ENCODE results near the gene BCKDHB.
"Not testable (repeated sequence)": the region's sequence is repeated elsewhere in the genome, so short reads cannot be mapped to it uniquely, and the experiment has no call there.

Gene BCKDHB

DNA sequence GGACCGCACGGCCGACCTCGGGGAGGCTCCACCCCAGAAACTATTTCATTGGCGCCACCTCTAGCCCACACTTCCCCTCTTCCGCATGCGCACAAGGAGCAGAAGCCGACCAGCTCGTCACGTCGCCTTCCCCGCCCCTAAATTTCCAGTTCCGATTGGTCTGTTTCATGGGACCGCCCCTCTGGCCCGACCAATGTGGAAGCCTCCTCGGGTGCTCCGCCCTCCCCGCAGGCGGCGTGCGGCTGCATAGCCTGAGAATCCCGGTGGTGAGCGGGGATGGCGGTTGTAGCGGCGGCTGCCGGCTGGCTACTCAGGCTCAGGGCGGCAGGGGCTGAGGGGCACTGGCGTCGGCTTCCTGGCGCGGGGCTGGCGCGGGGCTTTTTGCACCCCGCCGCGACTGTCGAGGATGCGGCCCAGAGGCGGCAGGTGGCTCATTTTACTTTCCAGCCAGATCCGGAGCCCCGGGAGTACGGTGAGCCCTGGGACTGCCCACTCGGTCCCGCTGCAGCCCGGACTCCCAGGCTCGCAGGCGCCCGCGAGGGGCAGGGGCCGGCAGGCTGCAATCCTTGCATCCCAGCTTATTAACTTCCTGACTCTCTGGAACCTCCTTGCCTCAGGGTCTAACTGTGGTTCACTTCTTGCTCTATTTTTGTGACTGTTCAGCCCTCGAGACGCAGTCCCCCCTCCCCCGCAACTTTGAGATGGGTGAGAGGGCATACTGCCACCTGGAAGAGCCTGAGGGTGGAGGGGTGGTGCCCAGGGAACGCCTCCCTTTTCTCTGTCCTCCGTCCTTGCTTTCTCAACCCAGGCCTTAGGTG, at the start of gene BCKDHB:
Gene BCKDHB (plus strand): TSS at position 254 of the 818 bp plus-strand sequence. CDS start 23 bp downstream, at position 277.
- in situ Hi-C loops (cut with MboI; ENCODE audit: low sequenced_read_pairs): no loop called here

DNA sequence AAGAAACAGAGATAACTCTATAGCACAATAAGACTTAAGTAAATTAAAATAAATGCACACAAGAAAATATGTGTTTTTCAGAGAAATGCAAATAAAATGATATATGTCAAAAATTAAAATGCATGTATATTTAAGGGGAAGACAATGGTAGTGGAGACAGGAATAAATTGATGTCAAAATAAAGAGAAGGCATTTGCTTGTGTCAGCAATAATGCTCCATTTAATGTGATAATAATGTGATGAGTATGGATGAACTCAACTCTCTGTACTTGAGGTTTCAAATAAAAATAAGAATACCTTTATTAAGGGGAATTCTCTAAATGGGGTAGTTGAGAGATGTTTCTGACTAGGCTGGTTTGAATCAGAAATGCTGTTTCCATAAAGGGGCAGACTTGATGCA, 45.7 kb upstream of the BCKDHB start:
- in situ Hi-C loops (cut with MboI; ENCODE audit: low sequenced_read_pairs): no loop called here

DNA sequence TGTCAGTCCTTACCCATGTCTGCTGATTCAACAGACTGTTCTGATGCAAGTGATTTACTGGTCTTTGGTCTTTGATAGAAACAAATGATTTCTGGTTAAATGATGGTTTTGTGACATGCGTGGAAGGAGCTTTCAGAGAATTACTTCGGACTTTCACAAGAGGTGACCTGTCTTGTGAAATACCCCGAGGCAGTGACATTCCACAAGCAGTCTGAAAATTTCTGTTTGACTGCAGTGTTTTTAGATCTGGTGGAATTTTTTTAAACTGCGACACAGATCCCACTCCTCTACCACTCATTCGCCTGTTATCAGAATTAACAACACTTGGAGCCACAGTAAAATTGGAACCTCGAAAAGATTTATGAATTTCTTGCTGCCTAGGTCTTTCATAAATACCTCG, 38.3 kb upstream of the BCKDHB start:
- in situ Hi-C loops (cut with MboI; ENCODE audit: low sequenced_read_pairs): not testable (repeated sequence)

DNA sequence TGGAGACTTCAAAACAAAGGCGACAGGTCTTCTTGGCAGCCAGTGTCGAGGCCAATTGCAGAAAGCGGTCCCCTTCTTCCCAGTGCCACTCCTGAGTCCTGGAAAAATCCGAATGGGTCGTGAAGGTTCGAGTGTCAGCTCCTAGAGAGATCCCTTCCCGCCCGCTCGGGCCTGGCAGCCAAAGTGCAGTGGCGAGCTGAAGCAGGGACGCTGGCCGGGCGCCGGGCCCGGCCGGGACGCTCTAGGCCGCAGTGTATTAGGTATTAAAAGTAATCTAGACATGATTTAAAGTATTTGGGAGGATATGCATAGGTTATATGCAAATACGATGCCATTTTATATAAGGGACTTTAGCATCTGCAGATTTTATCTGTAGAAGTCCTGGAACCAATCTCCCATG, 36.0 kb upstream of the BCKDHB start:
- in situ Hi-C loops (cut with MboI; ENCODE audit: low sequenced_read_pairs): not testable (repeated sequence)

DNA sequence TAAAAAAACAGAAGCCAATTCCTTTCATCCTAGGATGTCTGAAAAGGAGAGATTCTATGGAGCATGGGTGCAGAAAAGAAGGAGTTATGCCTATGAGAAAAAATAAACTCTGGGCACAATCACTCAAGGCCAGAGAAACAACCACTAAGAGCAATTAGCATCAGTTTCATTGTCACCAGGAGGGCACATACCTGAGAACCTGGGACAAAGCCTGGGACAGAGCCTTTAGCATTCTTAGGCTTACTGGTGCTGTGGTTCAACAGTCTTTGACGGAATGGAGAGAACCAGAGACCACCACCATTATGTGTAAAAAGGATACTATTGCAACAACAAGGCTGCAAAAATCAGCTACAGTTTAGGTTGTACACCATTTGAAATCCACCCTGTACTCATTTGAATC, 29.4 kb upstream of the BCKDHB start:
- in situ Hi-C loops (cut with MboI; ENCODE audit: low sequenced_read_pairs): no loop called here

DNA sequence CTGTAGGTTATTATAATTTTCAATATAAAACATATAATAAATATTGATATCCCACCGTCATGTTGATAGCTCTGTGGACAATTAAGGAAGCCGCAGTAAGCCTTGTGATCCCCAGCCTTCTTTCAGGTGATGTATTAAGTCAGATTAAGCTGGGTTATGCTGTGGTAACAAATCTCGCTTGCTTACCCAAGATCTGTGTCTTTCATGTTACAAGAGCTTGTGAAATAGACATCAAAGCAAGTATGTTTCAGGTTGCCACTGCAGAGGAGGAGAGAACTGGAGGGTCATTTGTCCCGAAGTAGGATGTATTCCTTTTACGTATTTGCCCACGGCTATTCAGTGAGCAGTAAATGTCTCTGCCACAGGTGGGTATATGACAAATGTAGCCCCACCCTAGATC, 17.8 kb upstream of the BCKDHB start:
- in situ Hi-C loops (cut with MboI; ENCODE audit: low sequenced_read_pairs): no loop called here

DNA sequence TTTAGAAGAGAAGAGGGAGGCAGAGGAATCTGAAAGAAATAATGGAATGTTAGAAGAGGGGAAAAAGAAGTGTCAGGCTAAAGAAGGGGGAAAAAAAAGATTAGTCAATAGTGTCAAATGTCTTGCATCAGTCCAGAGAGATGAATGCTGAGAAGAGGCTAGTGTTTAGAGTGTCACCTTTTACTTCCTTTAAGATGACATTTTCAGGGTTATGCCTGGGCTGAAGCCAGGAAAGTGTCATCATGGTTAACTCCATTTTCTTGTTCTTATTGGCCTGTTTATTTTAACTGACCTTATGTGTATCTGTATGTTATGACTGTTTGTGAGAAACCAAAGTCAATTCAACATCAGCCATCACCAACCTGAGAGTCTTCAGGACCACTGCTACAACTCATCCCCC, 15.0 kb upstream of the BCKDHB start:
- in situ Hi-C loops (cut with MboI; ENCODE audit: low sequenced_read_pairs): no loop called here

DNA sequence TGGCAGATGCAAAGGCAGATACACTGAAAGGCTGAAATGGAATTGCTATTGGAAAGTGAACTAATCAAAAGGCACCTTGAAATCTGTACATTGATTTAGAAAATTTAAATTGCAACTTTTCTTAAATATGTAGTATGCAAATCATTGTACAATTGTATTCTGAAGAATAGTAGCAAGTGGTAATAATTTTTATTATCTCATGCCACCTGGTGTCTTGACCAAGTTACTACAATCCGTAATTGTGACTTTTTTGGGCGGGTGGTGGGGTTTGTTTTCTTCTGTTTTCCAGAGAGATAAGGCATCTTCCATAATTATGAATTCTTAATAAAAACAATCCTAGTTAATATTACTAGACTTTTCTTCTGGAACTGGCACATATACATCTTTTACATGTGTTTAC, 12.5 kb upstream of the BCKDHB start:
- in situ Hi-C loops (cut with MboI; ENCODE audit: low sequenced_read_pairs): no loop called here

DNA sequence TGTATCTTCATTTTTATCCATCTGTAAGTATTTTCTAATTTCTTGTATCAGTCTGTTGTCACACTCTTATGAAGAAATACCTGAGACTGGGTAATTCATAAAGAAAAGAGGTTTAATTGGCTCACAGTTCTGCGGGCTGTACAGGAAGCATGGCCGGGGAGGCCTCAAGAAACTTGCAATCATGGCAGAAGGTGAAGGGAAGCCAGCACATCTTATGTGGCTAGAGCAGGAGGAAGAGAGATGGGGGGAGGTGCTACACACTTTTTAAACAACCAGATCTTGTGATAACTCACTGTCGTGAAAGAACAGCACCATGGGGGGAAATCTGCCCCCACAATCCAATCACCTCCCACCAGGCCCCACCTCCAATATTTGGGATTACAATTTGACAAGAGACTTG, 10.9 kb upstream of the BCKDHB start:
- in situ Hi-C loops (cut with MboI; ENCODE audit: low sequenced_read_pairs): no loop called here

DNA sequence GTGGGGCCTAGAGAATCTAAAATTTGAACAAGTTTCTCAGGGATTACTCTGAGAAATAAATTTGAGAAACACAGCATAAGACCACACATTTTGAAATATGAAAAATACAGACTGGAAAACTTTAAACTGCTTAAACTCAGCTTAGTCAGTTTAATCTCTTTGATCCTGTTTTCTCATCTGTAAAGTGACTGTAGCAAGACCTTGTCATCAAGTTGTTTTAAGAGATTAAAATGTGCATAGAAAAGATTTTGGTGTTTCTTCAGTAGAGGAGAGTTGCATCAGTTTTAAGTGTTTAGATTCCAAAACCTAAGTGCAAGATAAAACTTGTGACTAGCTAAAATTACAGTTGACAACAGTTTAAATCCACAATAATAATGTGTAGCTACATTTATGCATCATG, 8.1 kb upstream of the BCKDHB start:
- in situ Hi-C loops (cut with MboI; ENCODE audit: low sequenced_read_pairs): no loop called here

DNA sequence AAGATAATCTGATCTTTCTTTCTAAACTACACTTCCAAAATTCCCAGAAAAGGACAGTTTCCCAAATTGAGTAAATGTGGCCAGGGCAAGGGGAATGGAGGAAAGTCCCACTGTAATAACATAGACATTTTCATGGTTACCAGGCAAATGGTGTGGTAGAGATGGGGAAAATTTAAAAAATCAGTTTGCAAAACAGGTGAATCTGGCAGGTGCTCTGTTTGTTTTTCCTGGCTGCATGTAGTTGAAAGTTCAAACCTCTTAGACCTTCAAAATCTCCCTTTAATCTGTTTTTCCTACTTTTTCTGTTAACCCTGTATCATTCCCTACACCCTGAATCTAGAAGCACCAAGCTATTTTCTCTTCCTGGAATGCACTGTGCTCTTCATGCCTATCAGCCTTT, 2.0 kb upstream of the BCKDHB start:
- in situ Hi-C loops (cut with MboI; ENCODE audit: low sequenced_read_pairs): no loop called here

DNA sequence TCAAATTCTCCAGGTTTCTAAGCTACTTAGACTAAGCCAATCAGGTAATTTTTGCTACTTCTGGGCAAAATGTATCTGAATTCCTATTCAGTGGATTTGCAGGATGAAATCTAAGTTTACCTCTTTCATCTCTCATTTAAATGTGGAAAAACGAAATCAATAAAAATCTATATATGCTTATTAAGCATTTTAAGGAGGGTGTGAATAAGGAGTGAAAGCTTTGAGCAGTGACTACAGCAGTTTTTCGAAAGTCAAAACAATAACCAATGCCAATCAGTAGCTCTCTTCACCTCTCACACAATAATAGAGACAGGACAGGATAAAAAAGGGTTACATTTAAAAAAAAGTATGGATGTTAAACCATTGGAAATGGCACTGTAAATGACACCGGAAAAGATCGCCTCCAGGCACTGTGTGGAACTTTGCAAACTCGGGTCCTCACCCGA, 476 bp upstream of the BCKDHB start:
- in situ Hi-C loops (cut with MboI; ENCODE audit: low sequenced_read_pairs): no loop called here

DNA sequence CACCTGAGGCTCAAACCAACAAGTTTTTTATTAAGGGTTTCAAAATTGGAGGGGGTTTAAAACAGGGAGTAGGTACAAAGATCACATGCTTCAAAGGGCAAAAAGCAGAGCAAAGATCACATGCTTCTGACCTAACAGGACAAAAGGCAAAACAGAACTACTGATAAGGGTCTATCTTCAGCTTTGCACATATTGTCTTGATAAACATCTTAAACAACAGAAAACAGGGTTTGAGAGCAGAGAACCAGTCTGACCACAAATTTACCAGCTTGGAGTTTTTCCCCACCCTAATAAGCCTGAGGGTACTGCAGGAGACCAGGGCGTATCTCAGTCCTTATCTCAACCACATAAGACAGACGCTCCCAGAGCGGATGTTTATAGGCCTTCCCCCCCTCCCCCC, 16.1 kb downstream of the BCKDHB start:
- in situ Hi-C loops (cut with MboI; ENCODE audit: low sequenced_read_pairs): not testable (repeated sequence)

DNA sequence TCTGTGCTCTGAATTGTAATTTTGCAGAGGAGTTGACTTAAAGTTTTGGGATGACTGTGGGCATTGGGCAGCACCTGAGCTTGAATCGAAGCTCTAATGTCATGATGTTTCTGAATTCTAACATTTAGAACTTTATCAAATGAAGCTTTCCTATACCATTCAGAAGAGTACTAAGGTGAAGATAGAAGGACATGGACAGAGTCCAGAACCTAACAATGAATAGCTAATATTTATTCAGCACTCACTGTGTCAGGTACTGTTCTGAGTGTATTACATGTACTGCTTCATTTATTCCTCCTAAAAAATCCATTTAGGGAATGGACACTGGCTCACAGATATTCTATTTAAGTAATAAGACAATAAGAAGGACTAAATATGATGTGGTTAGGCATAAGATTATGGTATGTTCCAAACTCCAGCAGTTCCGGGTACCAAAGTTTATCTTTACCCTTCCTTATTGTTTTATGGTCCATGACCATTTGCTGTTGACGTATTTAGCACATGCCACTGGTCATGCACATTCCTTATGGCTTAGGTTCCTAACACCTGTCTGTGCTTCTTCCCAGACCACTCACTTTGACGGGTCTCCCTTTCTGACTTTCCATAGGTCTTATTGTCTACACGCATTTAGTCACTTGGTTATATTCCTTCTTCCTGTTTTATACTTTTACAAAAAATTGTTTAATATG, 20.3 kb downstream of the BCKDHB start:
- in situ Hi-C loops (cut with MboI; ENCODE audit: low sequenced_read_pairs): no loop called here

DNA sequence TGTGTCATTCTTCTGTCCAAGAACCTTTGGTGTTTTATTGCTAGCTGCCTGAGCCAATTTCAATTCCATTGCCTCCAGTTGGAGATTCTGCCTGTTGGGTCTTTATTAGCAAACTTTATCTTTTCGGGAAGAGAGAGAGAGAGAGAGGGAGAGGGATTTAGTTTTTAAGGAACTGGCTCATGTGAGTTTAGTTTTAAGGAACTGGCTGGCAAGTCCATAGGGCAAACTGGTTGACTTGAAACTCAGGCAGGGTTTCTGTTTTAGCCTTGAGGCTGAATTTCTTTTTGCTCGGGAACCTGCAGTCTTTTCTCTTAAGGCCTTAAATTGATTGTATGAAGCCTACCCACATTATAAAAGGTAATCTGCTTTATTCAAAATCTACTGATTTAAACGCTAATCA, 23.0 kb downstream of the BCKDHB start:
- in situ Hi-C loops (cut with MboI; ENCODE audit: low sequenced_read_pairs): no loop called here

DNA sequence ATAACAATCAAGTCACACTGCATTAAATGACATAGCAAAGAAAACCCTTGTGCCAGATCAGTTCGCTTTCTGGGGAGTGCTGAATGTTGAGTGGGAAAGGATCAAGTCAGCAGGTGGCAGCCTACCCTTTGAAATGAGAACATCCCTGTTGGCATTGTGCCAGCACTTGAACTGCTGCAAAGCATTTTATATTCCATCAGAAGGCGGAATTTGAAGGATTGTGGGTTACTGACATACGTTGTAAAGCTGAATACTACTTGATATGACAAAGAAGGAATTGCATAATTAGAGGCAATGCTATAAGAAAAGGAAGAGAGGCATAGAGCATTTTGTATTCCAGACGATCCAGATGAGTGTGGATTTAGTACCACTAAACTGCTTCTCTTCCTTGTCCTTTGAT, 26.5 kb downstream of the BCKDHB start:
- in situ Hi-C loops (cut with MboI; ENCODE audit: low sequenced_read_pairs): no loop called here

DNA sequence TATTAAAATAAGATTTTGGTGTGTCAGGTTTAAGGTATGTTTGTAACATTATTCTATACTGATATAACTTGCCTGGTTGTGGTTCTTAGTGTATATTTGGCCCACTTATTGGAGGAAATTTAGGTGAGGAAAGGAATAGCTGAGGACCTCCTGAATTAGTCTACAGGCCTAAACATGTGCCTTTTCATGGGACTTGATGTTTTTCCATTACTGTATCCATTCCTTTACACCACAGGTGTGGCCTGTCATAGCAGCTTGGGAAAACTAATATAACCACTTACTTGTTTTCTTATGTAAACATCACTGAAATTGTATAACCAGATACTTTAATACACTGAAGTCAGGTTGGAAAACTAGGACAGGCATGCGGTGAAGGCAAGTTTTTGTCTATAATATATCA, 27.6 kb downstream of the BCKDHB start:
- in situ Hi-C loops (cut with MboI; ENCODE audit: low sequenced_read_pairs): no loop called here

DNA sequence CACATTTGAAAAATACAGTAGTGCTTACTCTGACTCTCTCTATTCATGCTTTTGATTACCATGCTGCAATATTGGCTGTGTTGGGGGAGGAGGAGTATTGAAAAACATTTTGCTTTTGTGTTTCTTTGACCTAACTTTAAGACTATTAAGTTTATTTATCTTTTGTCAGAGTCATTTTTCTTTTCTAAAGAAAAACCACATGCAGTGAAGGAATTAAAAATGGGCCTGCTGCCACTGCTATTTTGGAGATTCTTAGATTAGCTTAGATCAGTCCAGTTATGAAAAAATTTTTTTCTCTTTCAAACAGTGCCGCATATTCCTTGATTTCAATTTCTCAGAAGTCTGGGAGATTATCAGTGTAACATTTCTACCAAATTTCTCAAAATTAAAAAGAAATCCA, 36.1 kb downstream of the BCKDHB start:
- in situ Hi-C loops (cut with MboI; ENCODE audit: low sequenced_read_pairs): no loop called here

DNA sequence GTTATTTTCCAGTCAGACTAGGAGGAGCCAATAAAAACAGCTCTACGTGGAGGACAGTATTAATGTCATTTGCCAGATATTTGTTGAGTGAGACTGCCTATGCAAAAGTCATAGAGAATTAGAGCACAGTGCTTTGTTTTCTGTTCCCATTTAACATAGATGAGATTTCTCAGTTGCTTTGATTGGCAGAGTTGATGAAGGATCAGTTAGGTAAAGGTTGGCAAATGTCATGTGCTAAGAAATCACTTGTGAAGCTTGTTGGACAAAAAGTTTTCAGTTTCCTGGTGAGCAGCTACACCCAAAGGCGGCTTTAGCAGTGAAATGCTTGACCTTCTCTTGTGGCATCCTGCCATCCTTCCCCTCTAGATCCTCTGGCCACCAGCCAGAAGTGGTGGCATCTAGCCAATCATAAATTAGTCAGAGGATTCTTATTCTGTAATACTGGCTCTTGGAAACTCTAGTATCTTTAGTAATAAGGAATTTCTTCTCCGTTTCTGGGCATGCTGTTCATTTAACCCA, 37.0 kb downstream of the BCKDHB start:
- in situ Hi-C loops (cut with MboI; ENCODE audit: low sequenced_read_pairs): no loop called here

DNA sequence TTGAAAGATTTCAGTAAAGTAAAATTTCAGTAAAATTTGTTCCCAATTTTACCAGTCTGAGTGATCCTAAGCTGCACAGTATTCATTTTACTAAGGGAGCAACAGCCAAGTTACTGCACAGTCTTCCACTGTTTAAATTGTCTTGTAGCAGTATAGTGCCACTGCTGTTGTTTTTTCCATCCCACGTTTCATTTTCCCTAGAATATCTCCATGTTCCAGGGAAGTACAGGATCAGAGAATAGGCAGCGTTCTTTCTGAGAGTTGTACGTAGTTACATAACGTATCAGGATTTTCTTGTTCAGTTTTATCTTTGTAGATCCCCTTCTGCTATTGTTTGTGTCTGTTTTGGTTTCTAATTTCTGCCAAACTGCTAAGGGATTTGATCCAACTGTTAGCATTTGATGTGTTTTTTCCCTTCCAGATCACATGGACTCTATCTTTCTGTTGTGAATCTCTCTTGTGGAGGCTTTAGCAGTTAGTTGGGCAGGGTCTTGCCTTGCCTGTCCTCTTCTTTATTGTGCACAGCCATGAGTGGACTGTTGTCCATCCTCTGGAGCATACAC, 38.4 kb downstream of the BCKDHB start:
- in situ Hi-C loops (cut with MboI; ENCODE audit: low sequenced_read_pairs): no loop called here

DNA sequence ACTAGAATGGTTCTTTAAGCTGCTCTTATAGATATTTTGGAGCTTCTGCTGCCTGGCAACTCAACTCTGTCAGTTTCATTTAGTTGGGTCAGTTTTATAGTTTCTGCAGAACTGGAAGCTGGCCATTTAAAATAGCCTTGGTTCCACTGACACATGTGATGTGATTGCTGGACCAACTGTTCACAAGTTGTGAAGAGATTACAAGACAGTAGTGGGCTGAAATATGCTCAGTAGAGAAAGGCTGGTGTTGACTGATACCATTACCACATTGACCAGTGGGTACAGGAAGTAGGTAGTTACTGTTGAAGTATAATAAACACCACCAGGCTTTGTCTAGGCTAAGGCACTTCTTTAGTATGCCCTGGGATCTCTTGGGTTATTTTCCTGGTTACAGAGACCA, 39.0 kb downstream of the BCKDHB start:
- in situ Hi-C loops (cut with MboI; ENCODE audit: low sequenced_read_pairs): no loop called here

DNA sequence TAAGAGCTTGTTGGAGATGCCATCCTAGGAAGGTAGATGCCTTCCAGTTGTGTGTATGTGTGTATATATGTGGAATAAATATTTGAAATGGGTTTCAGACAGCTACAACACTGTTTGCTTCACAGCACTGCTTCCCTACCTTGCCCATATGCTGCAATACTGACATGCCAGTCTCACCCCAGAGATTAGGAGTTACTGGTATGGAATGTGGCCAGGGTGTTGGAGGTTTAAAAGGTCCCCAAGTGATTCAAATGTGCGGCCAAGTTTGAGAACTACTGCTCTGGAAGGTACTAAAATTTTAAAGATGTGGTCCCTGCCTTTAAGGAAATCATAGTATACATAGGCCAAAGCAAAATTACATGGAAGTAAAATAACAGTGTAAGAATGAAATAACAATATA, 39.5 kb downstream of the BCKDHB start:
- in situ Hi-C loops (cut with MboI; ENCODE audit: low sequenced_read_pairs): no loop called here

Data from hTERT RPE-1 (cell line).